Gastrocnemius medialis (tissue), 4 donors: Measurements from ENCODE around the gene SYNJ2BP. TPM values are rescaled to one million over a fixed set of nuclear protein-coding genes. Genes with fewer than 3 reads are reported as not detected.

ENCODE experiments used
- ATAC-seq, 2 donors: fragments of 150-250 bp; one replicate each; pipeline ENCODE4 v1.9.1; 2016
- DNase-seq, 2 donors: peaks; one replicate each; pipeline ENCODE4 v3.0.0-alpha.2; 2019
- H3K27ac ChIP-seq, 4 donors: fragments of 200-600 bp; sonication (generic); 1 replicate in 1 of 4; 2 replicates in 3 of 4; pipeline ENCODE4 v1.5.1; 2016 to 2018; ENCODE audit warnings: mild to moderate bottlenecking in 2 of 4, moderate library complexity in 1 of 4
- H3K27me3 ChIP-seq, 3 donors: fragments of 200-600 bp; sonication (generic) in 2 of 3; 1 replicate in 1 of 3; 2 replicates in 2 of 3; pipeline versions ENCODE4 v1.5.1 to v1.6.0; 2016 to 2019; ENCODE audit warnings: mild to moderate bottlenecking in 1 of 3, moderate library complexity in 1 of 3
- H3K36me3 ChIP-seq, 2 donors: fragments of 200-600 bp; sonication (generic) in 1 of 2; one replicate each; pipeline ENCODE4 v1.5.1; 2017 to 2018
- H3K4me1 ChIP-seq, 2 donors: fragments of 200-600 bp; sonication (generic) in 1 of 2; one replicate each; pipeline ENCODE4 v1.5.1; 2016 to 2017; ENCODE audit warnings: mild to moderate bottlenecking in 2 of 2
- H3K4me3 ChIP-seq, 4 donors: fragments of 200-600 bp; sonication (generic) in 3 of 4; 1 replicate in 1 of 4; 2 replicates in 3 of 4; pipeline ENCODE4 v1.5.1; 2016 to 2019; ENCODE audit warnings: mild to moderate bottlenecking in 2 of 4
- H3K9me3 ChIP-seq, 3 donors: fragments of 200-600 bp; sonication (generic) in 2 of 3; 1 replicate in 1 of 3; 2 replicates in 2 of 3; pipeline ENCODE4 v1.5.1; 2016 to 2019
- POLR2A ChIP-seq, 2 donors: fragments of 450-650 bp; IDR thresholded peaks; one replicate each; pipeline ENCODE4 v1.6.1; 2017; ENCODE audit warnings: antibody characterized with exemption in 2 of 2, mild to moderate bottlenecking in 2 of 2, moderate library complexity in 2 of 2
- in situ Hi-C, 4 donors: fragments of 200-750 bp; cut with MboI; loops; one replicate each; pipeline versions ENCODE4 v1.15.0 to v1.8.0; 2017; ENCODE audit warnings: low sequenced_read_pairs in 4 of 4
- intact Hi-C: fragments of 100-400 bp; cut with DNase I; formaldehyde crosslinking; loops from one replicate; pipeline ENCODE4 v1.15.1; 2023; ENCODE audit warnings: low total_unique reads
- total RNA-seq, 4 donors: library from RNA; depleted of rRNA; stranded (reverse); fragments of >200 nt; gene quantifications; one replicate each; pipeline versions ENCODE4 v1.1.0 to v1.2.3, GENCODE V29; 2016
- TF ChIP-seq, protein P1 (sequence below), 5 experiments: fragments of 450-650 bp in 3 of 5; fragments of 200-600 bp in 2 of 5; sonication (generic) in 2 of 5; IDR thresholded peaks in 4 of 5; conservative IDR thresholded peaks in 1 of 5; 1 replicate in 4 of 5; 2 replicates in 1 of 5; pipeline ENCODE4 v1.5.1; 2016 to 2019; ENCODE audit warnings: antibody characterized with exemption in 5 of 5, mild to moderate bottlenecking in 3 of 5, moderate library complexity in 3 of 5

Gene SYNJ2BP
- total RNA-seq, 4 donors from 2014 or later = 21.2 to 34.1 (median 27.1) TPM

DNA sequence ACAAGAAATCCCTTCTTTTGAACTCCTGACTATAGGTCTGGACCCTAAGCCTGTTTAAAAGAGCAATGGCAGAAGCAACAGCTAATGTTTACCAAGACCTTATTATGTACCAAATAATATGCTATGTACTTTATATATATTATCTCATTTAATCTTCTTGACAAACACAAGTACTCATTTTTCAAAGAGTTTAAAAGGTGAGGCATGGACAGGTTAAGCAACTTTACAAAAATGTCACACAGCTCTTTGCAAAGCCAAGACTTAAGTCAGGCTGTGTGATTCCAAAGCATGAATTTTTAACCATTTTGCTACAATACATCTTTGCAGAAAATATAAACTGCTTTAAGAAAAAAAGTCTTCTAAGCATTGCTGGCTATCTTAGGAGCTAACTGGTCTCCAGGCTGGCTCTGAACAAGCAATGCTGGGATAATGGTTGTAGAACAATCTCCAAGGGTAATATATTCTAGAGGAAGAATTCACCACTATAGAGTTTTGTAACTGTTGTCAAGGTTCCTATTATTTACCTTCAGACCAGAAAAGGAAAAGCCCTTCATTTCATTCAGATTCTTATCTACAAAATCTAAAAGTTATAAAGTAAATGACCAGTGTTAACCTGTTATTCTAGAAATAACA, 22.1 kb downstream of the SYNJ2BP start:
- Histone ChIP-seq H3K4me1 (no peaks in the 10 kb centered on the region), H3K36me3 (no peaks in the 10 kb centered on the region), H3K27ac (no peak overlapping the region), H3K9me3 (no peaks in the 10 kb centered on the region), H3K27me3 (no peaks in the 10 kb centered on the region), H3K4me3 (no peak overlapping the region)
- DNase-seq (no peak), ATAC-seq (no peak)
- TF ChIP-seq, protein P1, sequence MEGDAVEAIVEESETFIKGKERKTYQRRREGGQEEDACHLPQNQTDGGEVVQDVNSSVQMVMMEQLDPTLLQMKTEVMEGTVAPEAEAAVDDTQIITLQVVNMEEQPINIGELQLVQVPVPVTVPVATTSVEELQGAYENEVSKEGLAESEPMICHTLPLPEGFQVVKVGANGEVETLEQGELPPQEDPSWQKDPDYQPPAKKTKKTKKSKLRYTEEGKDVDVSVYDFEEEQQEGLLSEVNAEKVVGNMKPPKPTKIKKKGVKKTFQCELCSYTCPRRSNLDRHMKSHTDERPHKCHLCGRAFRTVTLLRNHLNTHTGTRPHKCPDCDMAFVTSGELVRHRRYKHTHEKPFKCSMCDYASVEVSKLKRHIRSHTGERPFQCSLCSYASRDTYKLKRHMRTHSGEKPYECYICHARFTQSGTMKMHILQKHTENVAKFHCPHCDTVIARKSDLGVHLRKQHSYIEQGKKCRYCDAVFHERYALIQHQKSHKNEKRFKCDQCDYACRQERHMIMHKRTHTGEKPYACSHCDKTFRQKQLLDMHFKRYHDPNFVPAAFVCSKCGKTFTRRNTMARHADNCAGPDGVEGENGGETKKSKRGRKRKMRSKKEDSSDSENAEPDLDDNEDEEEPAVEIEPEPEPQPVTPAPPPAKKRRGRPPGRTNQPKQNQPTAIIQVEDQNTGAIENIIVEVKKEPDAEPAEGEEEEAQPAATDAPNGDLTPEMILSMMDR (IDR thresholded peaks at IDR 0.05 in 4 of 5, conservative IDR thresholded peaks at IDR 0.05 in 1 of 5) = no peak
- TF ChIP-seq POLR2A (IDR thresholded peaks at IDR 0.05) = no peak
- intact Hi-C loops (no loop called here), in situ Hi-C loops (no loop called here)

DNA sequence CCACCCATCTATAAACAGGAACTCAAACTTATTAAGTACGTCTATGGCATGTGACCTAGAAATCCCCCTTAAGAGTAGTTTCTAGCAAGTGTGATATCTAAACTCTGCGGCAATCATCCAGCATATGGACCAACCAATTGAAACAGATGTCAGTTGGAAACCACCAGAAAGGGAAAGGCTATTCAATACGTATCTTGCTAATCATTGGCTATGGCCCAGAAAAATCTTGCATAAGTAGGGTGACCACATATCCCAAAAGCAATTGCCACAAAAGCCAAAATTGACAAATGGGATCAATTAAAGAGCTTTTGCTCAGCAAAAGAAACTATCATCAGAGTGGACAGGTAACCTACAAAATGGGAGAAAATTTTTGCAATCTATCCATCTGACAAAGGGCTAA, 24.2 kb downstream of the SYNJ2BP start:
- H3K27me3 ChIP-seq = no peaks in the 10 kb centered on the region
- no peaks in the 10 kb centered on the region for H3K36me3 ChIP-seq
- no peak for DNase-seq
- no peaks in the 10 kb centered on the region for H3K9me3 ChIP-seq
- intact Hi-C loops = no loop called here
- no peak overlapping the region for H3K4me3 ChIP-seq
- no peak for TF ChIP-seq POLR2A (IDR thresholded peaks at IDR 0.05)
- TF ChIP-seq, protein P1 (IDR thresholded peaks at IDR 0.05 in 4 of 5, conservative IDR thresholded peaks at IDR 0.05 in 1 of 5) = no peak
- ATAC-seq = no peak
- in situ Hi-C loops = no loop called here
- no peak overlapping the region for H3K27ac ChIP-seq
- no peaks in the 10 kb centered on the region for H3K4me1 ChIP-seq

DNA sequence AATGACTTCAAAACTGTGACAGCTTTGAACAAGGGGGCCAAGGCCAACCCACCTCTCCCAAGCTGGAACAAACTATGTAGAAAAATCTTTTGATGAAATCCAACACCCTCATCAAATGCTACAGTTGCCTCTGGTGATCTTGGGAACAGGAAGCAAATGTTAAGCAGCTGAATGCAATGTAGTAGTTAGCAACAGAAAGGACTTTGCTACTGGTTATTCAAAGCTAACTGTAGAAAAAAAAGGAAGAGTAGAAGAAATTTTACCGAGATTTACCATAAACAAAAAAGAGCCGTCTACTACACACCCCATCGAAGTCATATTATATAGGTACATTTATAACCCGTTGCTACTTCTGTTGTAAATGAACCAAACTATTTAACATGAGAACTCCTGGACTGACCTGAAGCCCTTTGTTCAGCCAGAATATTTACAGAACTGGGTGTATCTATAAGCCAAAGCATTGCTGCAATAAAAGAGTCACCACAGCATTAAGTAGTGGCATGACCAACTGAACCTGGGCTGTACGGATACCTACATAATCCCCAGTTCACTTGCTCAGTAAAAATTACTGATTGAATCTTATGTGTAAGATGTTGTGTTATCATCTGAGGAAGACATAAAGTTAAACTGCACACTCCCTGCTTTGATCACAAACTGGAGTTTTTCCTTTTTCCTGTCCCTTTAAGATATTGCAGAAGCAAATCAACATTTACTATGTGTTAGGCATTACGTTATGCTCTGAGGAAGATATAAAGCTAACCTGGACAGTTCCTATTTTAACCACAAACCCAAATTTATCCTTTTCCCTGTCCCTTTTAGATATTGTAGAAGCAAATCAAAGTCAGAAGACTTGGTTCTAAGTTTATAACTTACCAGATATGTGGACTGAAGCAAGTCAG, 25.1 kb downstream of the SYNJ2BP start:
- Histone ChIP-seq H3K4me1 (no peaks in the 10 kb centered on the region), H3K36me3 (peaks cover 0 to under 1% of the 10 kb centered on the region in 2 donors), H3K27me3 (no peaks in the 10 kb centered on the region), H3K27ac (no peak overlapping the region), H3K9me3 (no peaks in the 10 kb centered on the region), H3K4me3 (no peak overlapping the region)
- TF ChIP-seq, protein P1 (IDR thresholded peaks at IDR 0.05 in 4 of 5, conservative IDR thresholded peaks at IDR 0.05 in 1 of 5) = no peak
- no peak for TF ChIP-seq POLR2A (IDR thresholded peaks at IDR 0.05)
- intact Hi-C loops (no loop called here), in situ Hi-C loops (no loop called here)
- ATAC-seq (no peak), DNase-seq (no peak)

DNA sequence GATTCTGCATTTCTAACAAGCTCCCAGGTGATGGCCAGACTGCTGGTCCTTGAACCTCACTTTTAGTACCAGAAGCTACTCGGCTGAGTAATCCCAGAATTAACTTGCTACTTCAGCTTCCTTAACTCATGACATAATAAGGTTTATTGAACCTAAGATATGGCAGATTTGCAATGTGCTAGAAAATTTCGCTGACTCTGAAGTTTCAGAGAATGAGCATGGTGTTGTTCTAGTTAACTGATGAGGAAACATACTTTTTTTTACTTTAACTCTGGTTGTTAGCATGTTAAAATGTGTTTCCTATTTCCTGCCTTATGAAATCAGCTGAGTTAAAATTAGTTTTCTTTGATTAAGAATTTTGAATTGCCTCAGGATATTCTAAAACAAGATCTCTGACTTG, 34.4 kb downstream of the SYNJ2BP start:
- in situ Hi-C loops (no loop called here), intact Hi-C loops (no loop called here)
- ATAC-seq (no peak), DNase-seq (no peak)
- TF ChIP-seq POLR2A (IDR thresholded peaks at IDR 0.05) = no peak
- TF ChIP-seq, protein P1 (IDR thresholded peaks at IDR 0.05 in 4 of 5, conservative IDR thresholded peaks at IDR 0.05 in 1 of 5) = no peak
- no peaks in the 10 kb centered on the region for H3K9me3 ChIP-seq
- H3K4me1 ChIP-seq = no peaks in the 10 kb centered on the region
- peaks cover 0 to 7% of the 10 kb centered on the region in 2 donors for H3K36me3 ChIP-seq
- H3K4me3 ChIP-seq = no peak overlapping the region
- H3K27ac ChIP-seq = no peak overlapping the region
- no peaks in the 10 kb centered on the region for H3K27me3 ChIP-seq
